RWPE2 (cell line): ENCODE results near the gene OR6C75.
"Not testable (repeated sequence)": the region's sequence is repeated elsewhere in the genome, so short reads cannot be mapped to it uniquely, and the experiment has no call there.

Source experiments
- ATAC-seq: fragments of 200-7000 bp; cut with Tn5 transposase; 3 replicates; pipeline ENCODE4 v1.9.1; 2021; ENCODE audit warnings: low read depth
- DNase-seq: peaks from one replicate; pipeline ENCODE4 v3.0.0-alpha.2; 2020; ENCODE audit warnings: low spot score
- H3K27ac ChIP-seq: fragments of 450-650 bp; 2 replicates; pipeline ENCODE4 v1.5.1; 2017; ENCODE audit warnings: mild to moderate bottlenecking; ENCODE audit not compliant: poor library complexity, severe bottlenecking
- H3K27me3 ChIP-seq: fragments of 250-450 bp; sonication (Bioruptor Pico); 2 replicates; pipeline ENCODE4 v1.5.1; 2021; ENCODE audit warnings: mild to moderate bottlenecking, moderate library complexity; ENCODE audit not compliant: insufficient read depth, poor library complexity, severe bottlenecking
- H3K36me3 ChIP-seq: fragments of 250-450 bp; sonication (Bioruptor Pico); 2 replicates; pipeline ENCODE4 v1.5.1; 2020; ENCODE audit warnings: low read depth, mild to moderate bottlenecking, moderate library complexity
- H3K4me1 ChIP-seq: fragments of 250-450 bp; sonication (Bioruptor Pico); 2 replicates; pipeline ENCODE4 v1.5.1; 2021; ENCODE audit warnings: mild to moderate bottlenecking, moderate library complexity; ENCODE audit not compliant: insufficient read depth, poor library complexity, severe bottlenecking
- H3K4me3 ChIP-seq: fragments of 250-450 bp; sonication (Bioruptor Pico); 2 replicates; pipeline ENCODE4 v1.5.1; 2021; ENCODE audit warnings: mild to moderate bottlenecking, moderate library complexity; ENCODE audit not compliant: severe bottlenecking
- H3K9me3 ChIP-seq: fragments of 250-450 bp; sonication (Bioruptor Pico); 2 replicates; pipeline ENCODE4 v1.5.1; 2021; ENCODE audit warnings: mild to moderate bottlenecking, moderate library complexity; ENCODE audit not compliant: severe bottlenecking
- TF ChIP-seq, protein P1 (sequence below): fragments of 450-650 bp; IDR thresholded peaks from one replicate; pipeline ENCODE4 v1.5.1; 2017; ENCODE audit warnings: mild to moderate bottlenecking, moderate library complexity; ENCODE audit not compliant: poor library complexity, severe bottlenecking

Gene OR6C75

DNA sequence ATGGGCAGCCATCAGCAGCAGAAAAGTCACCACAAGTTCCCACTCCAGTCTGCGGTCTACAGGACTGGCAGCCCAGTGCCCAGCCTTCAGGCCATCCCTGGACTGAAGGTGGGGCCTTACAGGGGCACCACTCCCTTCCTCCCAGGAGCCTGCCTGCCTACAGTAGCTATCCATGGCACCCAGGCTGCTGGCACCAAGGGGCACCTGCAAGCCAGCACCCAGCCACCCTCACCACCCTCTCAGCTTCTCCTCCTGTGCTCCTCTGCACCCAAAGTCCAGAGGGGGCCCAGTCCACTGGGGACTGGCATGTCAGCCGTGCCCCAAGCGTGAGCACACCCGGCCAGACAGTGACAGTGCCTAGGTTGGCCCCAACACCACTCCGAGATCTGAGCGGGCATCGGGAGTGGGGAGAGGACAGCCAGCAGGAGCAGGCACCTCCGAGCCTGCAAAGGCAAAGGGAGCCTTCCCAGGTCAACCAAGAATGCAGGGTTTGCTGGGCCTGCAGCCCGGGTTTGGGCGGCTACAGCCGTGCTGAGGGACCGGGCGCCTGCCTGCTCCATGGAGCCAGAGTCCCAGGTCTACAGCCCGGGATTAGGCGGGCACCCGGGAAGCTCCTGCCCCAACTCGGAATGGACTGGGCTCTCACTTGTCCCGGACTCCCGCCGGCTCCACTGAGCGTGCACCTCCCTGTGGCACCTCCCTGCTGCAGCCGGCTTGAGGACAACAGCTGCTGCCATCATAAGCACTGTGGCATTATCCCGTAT lies 29.4 kb downstream of the OR6C75 start:
- no peaks in the 10 kb centered on the region for H3K36me3 ChIP-seq
- no peak for DNase-seq
- ATAC-seq: no peak
- H3K27ac ChIP-seq: no peak overlapping the region
- no peaks in the 10 kb centered on the region for H3K4me1 ChIP-seq
- H3K9me3 ChIP-seq: no peaks in the 10 kb centered on the region
- no peak overlapping the region for H3K4me3 ChIP-seq
- peaks cover 13% of the 10 kb centered on the region for H3K27me3 ChIP-seq
- TF ChIP-seq, protein P1, sequence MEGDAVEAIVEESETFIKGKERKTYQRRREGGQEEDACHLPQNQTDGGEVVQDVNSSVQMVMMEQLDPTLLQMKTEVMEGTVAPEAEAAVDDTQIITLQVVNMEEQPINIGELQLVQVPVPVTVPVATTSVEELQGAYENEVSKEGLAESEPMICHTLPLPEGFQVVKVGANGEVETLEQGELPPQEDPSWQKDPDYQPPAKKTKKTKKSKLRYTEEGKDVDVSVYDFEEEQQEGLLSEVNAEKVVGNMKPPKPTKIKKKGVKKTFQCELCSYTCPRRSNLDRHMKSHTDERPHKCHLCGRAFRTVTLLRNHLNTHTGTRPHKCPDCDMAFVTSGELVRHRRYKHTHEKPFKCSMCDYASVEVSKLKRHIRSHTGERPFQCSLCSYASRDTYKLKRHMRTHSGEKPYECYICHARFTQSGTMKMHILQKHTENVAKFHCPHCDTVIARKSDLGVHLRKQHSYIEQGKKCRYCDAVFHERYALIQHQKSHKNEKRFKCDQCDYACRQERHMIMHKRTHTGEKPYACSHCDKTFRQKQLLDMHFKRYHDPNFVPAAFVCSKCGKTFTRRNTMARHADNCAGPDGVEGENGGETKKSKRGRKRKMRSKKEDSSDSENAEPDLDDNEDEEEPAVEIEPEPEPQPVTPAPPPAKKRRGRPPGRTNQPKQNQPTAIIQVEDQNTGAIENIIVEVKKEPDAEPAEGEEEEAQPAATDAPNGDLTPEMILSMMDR: no peak

GRCh38 chr12:55396326-55396725 lies 33.6 kb downstream of the OR6C75 start:
- H3K4me1 ChIP-seq: no peaks in the 10 kb centered on the region
- H3K27ac ChIP-seq: no peak overlapping the region
- ATAC-seq (no peak), DNase-seq (no peak)
- H3K4me3 ChIP-seq: no peak overlapping the region
- H3K9me3 ChIP-seq: no peaks in the 10 kb centered on the region
- no peaks in the 10 kb centered on the region for H3K36me3 ChIP-seq
- H3K27me3 ChIP-seq: peaks cover 24% of the 10 kb centered on the region
- TF ChIP-seq, protein P1: no peak

GRCh38 chr12:55400229-55400628 lies 37.5 kb downstream of the OR6C75 start, which contains the start of gene OR6C65:
Gene OR6C65, plus strand, starts transcription at chr12:55400529. Its CDS starts 0 bp downstream, at chr12:55400529.
- Histone ChIP-seq H3K9me3 (no peaks in the 10 kb centered on the region), H3K36me3 (no peaks in the 10 kb centered on the region), H3K27ac (no peak within 1 kb of the TSS), H3K4me1 (no peaks in the 10 kb centered on the region), H3K4me3 (no peak within 1 kb of the TSS), H3K27me3 (peaks cover 34% of the 10 kb centered on the region)
- TF ChIP-seq, protein P1: no peak
- DNase-seq (no peak), ATAC-seq (no peak)

- TF ChIP-seq, protein P1: no peak
- H3K36me3 ChIP-seq: no peaks in the 10 kb centered on the region
- H3K4me1 ChIP-seq: no peaks in the 10 kb centered on the region
- H3K27me3 ChIP-seq: peaks cover 5% of the 10 kb centered on the region
- ATAC-seq: no peak
- no peak overlapping the region for H3K27ac ChIP-seq
- DNase-seq: no peak
- no peak overlapping the region for H3K4me3 ChIP-seq
- H3K9me3 ChIP-seq: no peaks in the 10 kb centered on the region
These were observed 45.1 kb downstream of the OR6C75 start for GRCh38 chr12:55407866-55408265.

GRCh38 chr12:55409133-55409532 lies 46.4 kb downstream of the OR6C75 start:
- not testable (repeated sequence) for DNase-seq, H3K27ac ChIP-seq, H3K9me3 ChIP-seq, H3K4me3 ChIP-seq, H3K36me3 ChIP-seq, H3K4me1 ChIP-seq, ATAC-seq, H3K27me3 ChIP-seq

- H3K4me3 ChIP-seq, H3K27ac ChIP-seq, H3K36me3 ChIP-seq, ATAC-seq, H3K4me1 ChIP-seq, H3K9me3 ChIP-seq, DNase-seq: not testable (repeated sequence)
- peaks cover 20% of the 10 kb centered on the region for H3K27me3 ChIP-seq
These were observed 49.4 kb downstream of the OR6C75 start for GRCh38 chr12:55412138-55412537.

GRCh38 chr12:55413498-55414388 lies 51.0 kb downstream of the OR6C75 start:
- DNase-seq, H3K27ac ChIP-seq, H3K4me1 ChIP-seq, H3K36me3 ChIP-seq, H3K4me3 ChIP-seq, ATAC-seq, H3K9me3 ChIP-seq: not testable (repeated sequence)
- peaks cover 25% of the 10 kb centered on the region for H3K27me3 ChIP-seq
